Upper lobe of left lung (tissue), 4 donors: Measurements from ENCODE around the gene TEX50.

Source experiments
- CTCF ChIP-seq, 6 experiments: fragments of 450-650 bp in 4 of 6; fragments of 200-600 bp in 2 of 6; sonication (generic) in 2 of 6; IDR thresholded peaks; one replicate each; pipeline ENCODE4 v1.5.1; 2016 to 2019; ENCODE audit warnings: antibody characterized with exemption in 6 of 6
- POLR2A ChIP-seq, 4 donors: fragments of 450-650 bp; IDR thresholded peaks; one replicate each; pipeline ENCODE4 v1.5.1; 2016 to 2017; ENCODE audit warnings: antibody characterized with exemption in 4 of 4, mild to moderate bottlenecking in 2 of 4

GRCh38 chr1:173635116-173635515 is at the start of gene TEX50:
- no peak for TF ChIP-seq CTCF (IDR thresholded peaks at IDR 0.05)
- no peak for TF ChIP-seq POLR2A (IDR thresholded peaks at IDR 0.05)
